ENCODE results near the gene SLC6A11.

DNA sequence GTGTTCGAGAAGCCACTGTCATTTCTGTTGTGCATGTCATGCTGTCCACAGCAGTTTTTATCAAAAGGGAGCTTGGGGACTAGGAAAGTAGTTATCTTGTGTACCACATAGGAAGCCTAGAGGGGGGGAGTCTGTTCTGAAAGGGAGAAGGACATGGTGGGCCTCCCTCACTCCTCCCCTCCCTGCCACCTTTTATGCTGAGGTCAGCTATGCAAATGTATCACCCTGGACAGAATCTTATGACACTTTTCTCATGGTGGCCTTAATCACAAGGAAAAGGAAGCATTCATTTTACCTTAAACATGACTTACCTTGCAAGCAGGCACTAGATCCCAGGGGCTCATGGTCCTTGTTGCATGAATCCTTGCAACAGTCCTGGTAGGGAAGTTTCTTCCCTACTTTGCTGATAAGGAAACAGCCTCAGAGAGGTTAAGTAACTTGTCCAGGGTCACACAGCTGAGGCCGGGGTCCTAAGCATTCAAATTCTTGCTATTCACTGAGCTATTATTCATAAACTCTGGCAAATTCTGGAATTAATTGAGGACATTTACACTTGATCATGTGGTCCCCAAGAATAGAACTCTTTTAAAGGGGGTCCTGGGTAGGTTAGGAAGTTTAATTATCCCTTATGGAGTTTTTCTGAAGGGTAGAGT lies 95.4 kb downstream of the SLC6A11 start:
- no peak for TF ChIP-seq POLR2AphosphoS5 (IDR thresholded peaks at IDR 0.05; ENCODE audit: low read depth, low read length)
- no peak for TF ChIP-seq POLR2A (IDR thresholded peaks at IDR 0.05; ENCODE audit: low read depth, low read length)

Data from GM12892 (cell line).